OCI-LY3 (cell line): ENCODE results near the gene SHC4.

Experiments used
- H2AFZ ChIP-seq: fragments of 200-600, 300-600 bp; shearing (Covaris generic); 2 replicates; pipeline ENCODE4 v1.6.0; 2014; ENCODE audit warnings: antibody characterized with exemption, low read depth, low read length
- H3K27ac ChIP-seq: fragments of 200-600, 300-600 bp; sonication (generic); 2 replicates; pipeline ENCODE4 v1.5.1; 2014; ENCODE audit warnings: mild to moderate bottlenecking, low read length, moderate library complexity, mixed read lengths
- H3K27me3 ChIP-seq: fragments of 200-600, 300-600 bp; sonication (generic); 2 replicates; pipeline ENCODE4 v1.6.1; 2014; ENCODE audit warnings: low read depth, low read length, mixed read lengths
- H3K36me3 ChIP-seq: fragments of 200-600, 300-600 bp; sonication (generic); replicated peaks from 2 replicates; pipeline ENCODE3; 2014; ENCODE audit warnings: low read depth, low read length, mixed read lengths
- H3K4me1 ChIP-seq: fragments of 300-600, 200-600 bp; sonication (generic); 2 replicates; pipeline ENCODE4 v1.6.1; 2014; ENCODE audit warnings: low read length, mixed read lengths
- H3K4me2 ChIP-seq: fragments of 200-600, 300-600 bp; sonication (generic); 2 replicates; pipeline ENCODE4 v1.6.1; 2014; ENCODE audit warnings: low read length, mixed read lengths
- H3K4me3 ChIP-seq: fragments of 300-600, 200-600 bp; sonication (generic); 2 replicates; pipeline ENCODE4 v1.5.1; 2014; ENCODE audit warnings: antibody characterized with exemption, mild to moderate bottlenecking, low read length, moderate library complexity
- H3K79me2 ChIP-seq: fragments of 300-600, 200-600 bp; shearing (Covaris generic); 2 replicates; pipeline ENCODE4 v1.6.1; 2014; ENCODE audit warnings: mild to moderate bottlenecking, low read length, mixed read lengths
- H3K9ac ChIP-seq: fragments of 300-600, 200-600 bp; shearing (Covaris generic); 2 replicates; pipeline ENCODE4 v1.6.0; 2014; ENCODE audit warnings: mild to moderate bottlenecking, low read length, moderate library complexity
- H3K9me3 ChIP-seq: fragments of 200-600, 300-600 bp; shearing (Covaris generic); 2 replicates; pipeline ENCODE4 v1.6.1; 2014; ENCODE audit warnings: low read length, mixed read lengths; ENCODE audit not compliant: insufficient read depth
- H4K20me1 ChIP-seq: fragments of 200-600, 300-600 bp; sonication (generic); 2 replicates; pipeline ENCODE4 v1.6.1; 2016; ENCODE audit warnings: low read length, mixed read lengths; ENCODE audit not compliant: insufficient read depth
- CTCF ChIP-seq: fragments of 200-600, 300-600 bp; sonication (generic); IDR thresholded peaks from 2 replicates; pipeline ENCODE4 v1.5.1; 2014; ENCODE audit warnings: antibody characterized with exemption, low read length, low read depth
- EZH2phosphoT487 ChIP-seq: fragments of 200-600 bp; shearing (Covaris generic); IDR thresholded peaks from 2 replicates; pipeline ENCODE4 v1.6.1; 2018; ENCODE audit warnings: antibody characterized with exemption, mixed run types, low read depth

SHC4 gene

GRCh38 chr15:48832648-48833047 is 131.1 kb downstream of the SHC4 start:
- Histone ChIP-seq H4K20me1 (no peaks in the 10 kb centered on the region), H3K4me3 (no peak overlapping the region), H3K36me3 (no peaks in the 10 kb centered on the region), H3K27ac (no peak overlapping the region), H3K79me2 (no peaks in the 10 kb centered on the region), H3K4me1 (no peaks in the 10 kb centered on the region), H3K9me3 (no peaks in the 10 kb centered on the region), H2AFZ (no peak overlapping the region), H3K27me3 (no peaks in the 10 kb centered on the region), H3K4me2 (no peak overlapping the region), H3K9ac (no peak overlapping the region)
- TF ChIP-seq EZH2phosphoT487 (no peak), CTCF (no peak)

- no peak overlapping the region for H3K4me3 ChIP-seq
- no peaks in the 10 kb centered on the region for H3K9me3 ChIP-seq
- peaks cover 5% of the 10 kb centered on the region; the same call in 1 of the 2 replicates for H3K4me1 ChIP-seq
- H3K27ac ChIP-seq = no peak overlapping the region
- no peak overlapping the region for H3K4me2 ChIP-seq
- TF ChIP-seq EZH2phosphoT487 (no peak), CTCF (no peak)
- no peaks in the 10 kb centered on the region for H3K36me3 ChIP-seq
- H3K27me3 ChIP-seq = no peaks in the 10 kb centered on the region
- H2AFZ ChIP-seq = no peak overlapping the region
- H3K9ac ChIP-seq = no peak overlapping the region
- H4K20me1 ChIP-seq = no peaks in the 10 kb centered on the region
- no peaks in the 10 kb centered on the region for H3K79me2 ChIP-seq
These were observed 134.8 kb downstream of the SHC4 start for GRCh38 chr15:48828906-48829305.

GRCh38 chr15:48828471-48828870 is 135.2 kb downstream of the SHC4 start:
- Histone ChIP-seq H3K27ac (no peak overlapping the region), H3K4me3 (no peak overlapping the region), H3K9me3 (no peaks in the 10 kb centered on the region), H3K4me1 (peaks cover 5% of the 10 kb centered on the region; the same call in 1 of the 2 replicates), H3K4me2 (no peak overlapping the region), H4K20me1 (no peaks in the 10 kb centered on the region), H2AFZ (no peak overlapping the region), H3K79me2 (no peaks in the 10 kb centered on the region), H3K27me3 (no peaks in the 10 kb centered on the region), H3K36me3 (no peaks in the 10 kb centered on the region), H3K9ac (no peak overlapping the region)
- TF ChIP-seq EZH2phosphoT487 = no peak
- TF ChIP-seq CTCF = no peak

- Histone ChIP-seq H3K79me2 (no peaks in the 10 kb centered on the region), H3K36me3 (no peaks in the 10 kb centered on the region), H2AFZ (no peak overlapping the region), H3K9me3 (no peaks in the 10 kb centered on the region), H3K27me3 (no peaks in the 10 kb centered on the region), H3K4me2 (no peak overlapping the region), H3K4me1 (peaks cover 5% of the 10 kb centered on the region; the same call in 1 of the 2 replicates), H3K27ac (no peak overlapping the region), H3K9ac (no peak overlapping the region), H4K20me1 (no peaks in the 10 kb centered on the region), H3K4me3 (no peak overlapping the region)
- TF ChIP-seq CTCF = no peak
- TF ChIP-seq EZH2phosphoT487 = no peak
These were observed 138.6 kb downstream of the SHC4 start for GRCh38 chr15:48825075-48825474.
